CD4-positive, alpha-beta T cell treated with Interferon gamma for 1 hour (primary cell): ENCODE results near the gene SMG6.
A peak's percentile ranks its signal among the peaks of the same experiment; 100 is the strongest.
"Not testable (repeated sequence)": the region's sequence is repeated elsewhere in the genome, so short reads cannot be mapped to it uniquely, and the experiment has no call there.

Source experiments
- DNase-seq: peaks from one replicate; pipeline ENCODE4 v3.0.0-alpha.2; 2020

Gene SMG6

DNA sequence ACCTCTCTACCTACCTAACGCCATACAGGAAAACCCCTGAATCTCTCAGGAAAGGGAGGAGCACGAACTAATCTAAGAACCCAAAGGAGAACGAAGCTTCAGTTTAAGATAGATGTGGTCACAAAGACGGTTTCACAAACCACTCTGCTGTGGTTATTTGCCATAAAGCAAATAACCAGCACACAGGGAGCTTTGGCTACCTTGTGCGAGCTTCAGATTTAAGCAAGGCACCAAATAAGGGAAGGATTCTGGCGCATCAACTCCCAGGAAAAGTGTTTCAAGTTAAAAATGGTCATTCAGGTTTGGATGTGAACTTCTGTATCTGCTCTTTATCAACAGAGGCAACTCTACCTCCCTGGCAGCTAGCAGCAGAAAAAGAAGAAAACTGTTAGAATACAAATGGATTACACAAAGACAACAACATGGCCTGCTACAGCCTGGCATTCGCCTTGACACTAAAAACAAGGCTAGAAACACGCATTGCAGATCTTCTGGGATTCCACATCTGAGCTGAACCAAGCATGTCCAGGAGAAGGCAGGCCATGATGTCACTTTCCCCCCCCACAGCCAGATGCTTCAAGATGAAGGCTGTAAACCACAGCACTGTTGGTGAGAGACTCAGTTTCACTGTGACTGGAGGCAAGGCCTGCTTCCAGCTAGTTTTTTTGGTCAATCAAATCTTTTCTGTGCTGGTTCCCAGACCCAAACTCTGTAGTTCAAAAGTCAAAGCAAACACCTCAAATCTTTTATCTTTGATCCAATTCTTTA lies 43.6 kb downstream of the SMG6 start:
- peak; percentile 42 for DNase-seq

DNA sequence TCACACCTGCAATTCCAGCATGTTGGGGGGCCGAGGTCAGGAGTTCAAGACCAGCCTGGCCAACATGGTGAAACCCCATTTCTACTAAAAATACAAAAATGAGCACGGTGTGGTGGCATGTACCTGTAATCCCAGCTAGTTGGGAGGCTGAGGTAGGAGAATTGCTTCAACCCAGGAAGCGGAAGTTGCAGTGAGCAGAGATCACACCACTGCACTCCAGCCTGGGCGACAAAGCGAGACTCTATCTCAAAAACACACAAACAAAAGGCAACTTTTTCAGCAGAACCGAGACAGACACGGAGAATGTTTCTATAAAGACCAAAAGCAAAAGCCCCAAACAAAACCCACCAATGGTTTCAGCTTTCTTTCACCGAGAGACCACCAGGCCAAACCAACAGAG lies 44.8 kb downstream of the SMG6 start:
- not testable (repeated sequence) for DNase-seq

DNA sequence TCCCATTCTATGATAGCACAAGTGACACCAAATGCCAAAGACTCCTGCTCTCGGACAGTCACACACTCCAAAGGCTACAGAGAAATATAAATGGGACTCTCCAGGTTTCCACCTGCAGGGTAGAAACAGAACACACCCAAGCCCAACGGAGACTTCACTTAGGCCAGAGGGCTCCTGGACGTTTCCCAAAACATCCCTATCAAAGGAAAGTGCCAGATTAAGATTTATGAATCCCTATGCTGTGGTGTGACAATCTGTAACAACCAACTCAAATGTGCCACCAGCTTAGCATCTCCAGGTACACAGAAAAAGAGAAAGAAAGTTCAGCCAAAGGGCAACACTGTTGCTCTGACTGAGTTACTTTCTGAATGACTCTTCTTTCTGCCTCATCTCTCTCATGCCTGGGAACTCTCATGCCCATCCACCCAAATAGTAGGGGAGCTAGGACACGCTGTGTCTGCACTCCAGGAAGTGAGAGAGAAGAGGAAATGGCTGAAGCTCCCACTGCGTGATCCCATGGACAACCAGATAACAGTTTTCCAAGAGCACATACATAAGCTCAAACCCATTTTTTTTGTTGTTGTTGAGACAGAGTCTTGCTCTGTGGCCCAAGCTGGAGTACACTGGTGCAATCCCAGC lies 49.7 kb downstream of the SMG6 start:
- no peak for DNase-seq

DNA sequence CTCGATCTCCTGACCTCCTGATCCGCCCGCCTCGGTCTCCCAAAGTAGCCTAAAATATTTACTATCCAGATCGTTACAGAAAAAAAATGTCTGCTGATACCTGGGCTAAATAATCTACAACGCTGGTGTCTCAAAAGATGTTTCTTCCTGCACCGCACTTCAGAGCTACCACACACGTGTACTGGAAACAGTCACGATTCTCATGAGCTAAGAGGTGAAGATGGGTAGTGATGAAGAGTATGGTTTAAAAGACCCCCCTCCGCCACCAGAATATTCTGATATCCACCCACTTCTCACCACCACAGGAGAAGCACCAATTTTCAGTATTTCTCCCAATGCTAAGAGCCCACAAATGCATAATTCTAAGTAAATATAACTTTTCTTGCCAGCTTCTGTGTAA lies 50.2 kb downstream of the SMG6 start:
- DNase-seq = no peak

DNA sequence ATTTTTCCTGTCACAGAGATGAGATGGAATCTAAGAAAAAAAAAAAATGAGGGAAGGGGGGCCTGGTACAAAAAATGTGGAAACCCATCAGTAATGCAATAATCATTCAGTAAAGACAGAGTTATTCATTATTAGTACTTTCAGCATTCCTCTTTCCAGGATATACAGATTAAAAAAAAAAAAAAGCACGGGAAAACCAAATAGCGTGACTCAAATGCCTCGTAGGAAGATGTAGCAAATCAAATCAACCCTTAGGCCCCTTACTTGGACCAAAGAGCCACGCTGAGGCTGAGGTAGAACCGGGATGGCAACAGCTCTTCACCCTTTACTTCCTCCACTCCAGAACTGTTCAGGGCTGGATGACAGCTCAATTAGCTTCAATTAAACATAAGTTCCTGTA lies 52.5 kb downstream of the SMG6 start:
- DNase-seq = no peak

DNA sequence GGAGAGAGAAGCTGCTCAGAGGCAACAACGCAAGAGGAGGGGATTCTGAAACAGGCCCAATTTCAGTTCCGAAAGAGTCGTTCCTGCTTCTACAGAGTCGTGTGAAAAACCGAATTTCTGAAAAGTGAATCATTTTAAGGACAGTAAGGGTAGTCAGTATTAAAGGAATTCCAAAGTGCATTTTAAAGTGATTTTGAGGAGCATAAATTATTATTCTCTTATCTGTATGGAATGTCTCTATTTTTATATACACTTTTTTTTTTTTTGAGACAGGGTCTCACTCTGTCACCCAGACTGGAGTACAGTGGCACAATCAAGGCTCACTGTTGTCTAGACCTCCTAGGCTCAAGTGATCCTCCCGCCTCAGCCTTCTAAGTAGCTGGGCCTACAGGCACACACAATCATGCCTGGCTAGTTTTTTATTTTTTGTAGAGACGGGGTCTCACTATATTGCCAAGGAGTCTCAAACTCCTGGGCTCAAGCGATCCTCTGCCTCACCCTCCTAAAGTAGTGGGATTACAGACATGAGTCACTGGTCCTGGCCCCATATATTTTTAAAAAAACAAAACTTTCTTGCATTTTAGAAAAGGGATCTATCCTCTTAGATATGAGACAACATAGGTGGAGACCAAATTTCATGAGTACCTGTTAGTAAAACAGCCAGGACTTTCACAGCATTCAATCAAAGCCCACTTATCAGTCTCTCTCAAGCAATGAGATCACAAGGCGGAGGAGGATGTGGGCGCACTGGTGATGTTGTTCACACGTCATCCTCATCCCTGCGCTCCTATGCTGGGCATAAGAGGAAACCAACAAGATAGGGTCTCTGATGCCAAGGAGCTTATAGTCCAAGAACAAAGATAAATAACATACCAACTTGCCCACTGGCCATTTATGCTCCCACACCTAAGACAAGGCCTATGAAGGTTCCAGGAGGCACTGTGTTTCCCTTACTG lies 53.2 kb downstream of the SMG6 start:
- peak; percentile 61 for DNase-seq

DNA sequence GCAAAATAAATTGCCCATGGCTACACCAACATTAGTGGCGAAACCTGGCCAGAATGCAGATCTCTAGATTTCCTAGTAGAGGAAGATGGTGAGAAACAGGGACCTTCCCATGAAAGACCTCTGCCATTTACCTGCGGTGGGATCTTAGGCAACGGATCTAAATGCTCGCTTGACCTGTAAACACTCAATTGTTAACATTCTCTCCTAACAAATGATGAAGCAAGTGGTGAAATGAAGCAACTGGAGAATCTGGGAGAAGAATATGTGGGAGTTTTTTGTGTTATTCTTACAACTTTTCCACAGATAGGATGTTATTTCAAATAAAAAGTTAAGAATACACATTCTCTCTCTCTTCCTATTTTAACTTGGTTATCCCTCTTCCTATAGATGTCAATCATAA lies 56.6 kb downstream of the SMG6 start:
- DNase-seq = no peak

DNA sequence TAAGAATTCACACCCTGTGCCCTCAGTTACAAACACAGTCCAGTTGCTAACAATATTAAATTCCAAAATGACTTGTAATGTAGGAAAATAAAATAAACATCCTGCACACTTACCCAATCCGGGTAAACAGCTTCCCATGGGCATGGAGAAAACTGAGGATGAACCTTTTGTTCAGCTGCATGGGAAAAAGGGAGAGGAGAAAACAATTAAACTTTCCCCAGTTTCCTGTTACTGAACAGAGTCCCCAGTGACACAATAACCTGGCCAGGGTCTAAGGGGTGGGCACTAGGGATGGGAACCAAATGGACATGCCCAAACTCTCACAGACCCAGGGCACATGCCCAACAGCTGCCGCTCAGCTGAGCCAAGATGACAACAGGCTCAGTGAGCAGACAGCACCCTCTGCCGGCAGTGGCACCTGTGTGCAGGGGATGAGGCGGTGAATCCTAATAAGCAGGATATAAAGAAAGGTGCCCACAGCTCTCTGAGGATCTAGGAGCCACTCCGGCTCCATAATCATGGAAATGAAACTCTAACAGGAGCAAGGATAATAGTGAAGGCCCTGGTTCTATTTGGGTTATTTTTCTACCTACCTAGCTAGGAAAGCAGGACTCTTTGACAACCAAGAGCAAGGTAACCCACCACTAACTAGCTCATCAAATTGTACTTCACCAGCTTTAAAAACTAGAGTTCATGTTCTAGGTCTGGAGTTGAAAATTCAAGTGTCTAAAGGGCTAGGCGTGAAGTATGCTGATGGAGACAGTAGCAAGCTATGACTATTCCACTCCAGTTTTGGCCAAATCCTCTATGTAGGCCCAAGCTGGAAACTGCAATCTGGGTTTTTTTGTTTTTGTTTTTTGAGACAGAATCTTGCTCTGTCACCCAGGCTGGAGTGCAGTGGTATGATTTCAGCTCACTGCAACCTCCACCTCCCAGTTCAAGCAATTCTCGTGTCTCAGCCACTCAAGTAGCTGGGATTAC lies 58.8 kb downstream of the SMG6 start:
- peak; percentile 80 for DNase-seq

DNA sequence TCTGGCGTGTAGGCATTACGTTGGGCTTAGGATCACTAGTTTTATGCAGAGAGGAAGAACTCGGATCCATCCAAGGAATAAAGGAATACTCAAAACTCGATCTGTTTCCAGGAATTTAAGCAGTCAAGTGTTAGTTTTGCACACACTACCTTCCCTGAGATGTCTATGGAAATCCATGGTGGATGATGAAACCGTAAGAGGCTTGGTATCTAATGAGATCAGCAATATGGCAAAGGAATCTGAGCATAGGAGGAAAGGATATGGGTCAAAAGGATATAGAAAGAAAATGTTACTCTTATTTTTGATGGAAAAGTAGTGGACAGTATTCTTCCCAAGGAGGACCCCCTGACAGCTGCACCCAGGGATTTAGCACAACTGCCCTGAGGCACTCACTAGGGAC lies 59.6 kb downstream of the SMG6 start:
- DNase-seq = no peak

DNA sequence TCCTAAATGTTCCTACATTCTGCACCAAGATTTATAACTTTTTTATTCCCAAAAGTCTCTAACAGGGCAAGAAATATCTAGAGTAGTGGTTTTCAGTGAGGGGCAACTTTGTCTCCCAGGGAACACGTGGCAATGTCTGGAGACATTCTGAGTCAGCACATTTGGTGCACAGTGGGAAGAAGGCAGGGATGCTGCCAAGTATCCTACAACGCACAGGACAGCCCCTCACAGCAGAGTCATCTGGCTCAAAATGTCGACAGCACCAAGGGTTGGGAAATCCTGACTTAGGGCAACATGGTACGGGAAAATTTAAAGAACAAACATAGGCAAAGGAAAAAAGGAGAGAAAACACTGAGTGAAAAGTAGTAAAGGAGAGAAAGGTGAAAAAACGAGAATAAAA lies 61.8 kb downstream of the SMG6 start:
- DNase-seq = no peak

DNA sequence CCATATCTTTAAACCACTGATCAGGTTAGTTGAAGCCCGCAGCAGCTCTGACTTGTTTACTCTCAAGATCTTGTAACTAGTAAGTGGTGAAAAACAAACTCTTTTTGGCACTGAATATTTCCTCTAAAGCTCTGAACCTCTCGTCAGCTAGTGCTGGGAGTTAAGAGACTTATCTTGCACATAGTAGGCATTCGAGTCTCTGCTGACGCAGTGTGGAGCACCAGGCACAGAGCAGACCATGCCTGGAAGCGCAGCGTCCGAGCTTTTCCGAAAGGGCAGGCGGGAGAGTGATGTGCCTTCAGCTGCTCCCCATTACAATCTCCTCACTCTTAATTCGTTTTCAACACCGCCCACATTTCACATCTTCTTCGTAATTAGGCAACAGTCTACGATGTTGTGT lies 63.0 kb downstream of the SMG6 start:
- DNase-seq = no peak

DNA sequence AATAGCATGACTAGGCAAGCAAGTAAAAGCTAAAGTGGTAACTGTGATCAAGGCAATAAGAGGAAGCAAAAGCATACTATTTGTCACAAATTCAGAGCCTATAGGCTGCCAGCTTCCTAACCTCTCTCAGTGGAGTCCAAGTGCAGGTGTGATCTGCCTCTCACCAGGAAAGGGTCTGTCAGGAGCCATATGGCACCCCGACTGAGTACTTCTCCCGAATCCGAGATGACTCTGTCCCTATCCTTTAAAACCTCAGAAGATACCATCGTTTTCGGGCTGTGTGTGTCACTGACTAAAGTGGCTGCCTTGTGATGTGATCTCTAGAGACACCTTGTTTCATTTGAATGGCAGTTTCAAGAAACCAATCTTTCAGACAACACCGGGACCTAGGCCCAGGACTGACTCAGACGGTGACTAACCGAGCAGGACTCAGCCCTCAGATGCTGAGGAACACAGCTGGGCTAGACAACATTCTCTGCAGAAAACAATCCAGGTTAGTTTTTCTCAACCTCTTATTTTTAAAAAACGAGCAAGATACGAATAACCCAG lies 63.6 kb downstream of the SMG6 start:
- DNase-seq = no peak

DNA sequence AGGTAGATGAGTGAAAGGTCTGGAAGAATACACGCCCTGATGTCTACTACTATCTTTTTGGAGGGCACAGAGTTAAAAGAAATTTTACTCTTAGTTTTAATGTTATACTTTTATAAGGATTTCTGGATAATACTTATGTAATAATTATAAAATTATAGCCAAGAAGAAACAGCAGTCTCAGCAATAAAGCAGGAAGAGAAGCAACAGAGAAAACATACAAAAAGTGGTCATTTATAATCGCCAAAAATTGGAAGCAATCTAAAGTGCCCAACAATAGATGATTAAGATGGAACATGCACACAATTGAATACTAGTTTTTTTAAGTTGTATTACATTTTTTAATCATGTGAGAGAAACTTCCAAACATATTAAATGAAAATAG lies 64.4 kb downstream of the SMG6 start:
- no peak for DNase-seq

DNA sequence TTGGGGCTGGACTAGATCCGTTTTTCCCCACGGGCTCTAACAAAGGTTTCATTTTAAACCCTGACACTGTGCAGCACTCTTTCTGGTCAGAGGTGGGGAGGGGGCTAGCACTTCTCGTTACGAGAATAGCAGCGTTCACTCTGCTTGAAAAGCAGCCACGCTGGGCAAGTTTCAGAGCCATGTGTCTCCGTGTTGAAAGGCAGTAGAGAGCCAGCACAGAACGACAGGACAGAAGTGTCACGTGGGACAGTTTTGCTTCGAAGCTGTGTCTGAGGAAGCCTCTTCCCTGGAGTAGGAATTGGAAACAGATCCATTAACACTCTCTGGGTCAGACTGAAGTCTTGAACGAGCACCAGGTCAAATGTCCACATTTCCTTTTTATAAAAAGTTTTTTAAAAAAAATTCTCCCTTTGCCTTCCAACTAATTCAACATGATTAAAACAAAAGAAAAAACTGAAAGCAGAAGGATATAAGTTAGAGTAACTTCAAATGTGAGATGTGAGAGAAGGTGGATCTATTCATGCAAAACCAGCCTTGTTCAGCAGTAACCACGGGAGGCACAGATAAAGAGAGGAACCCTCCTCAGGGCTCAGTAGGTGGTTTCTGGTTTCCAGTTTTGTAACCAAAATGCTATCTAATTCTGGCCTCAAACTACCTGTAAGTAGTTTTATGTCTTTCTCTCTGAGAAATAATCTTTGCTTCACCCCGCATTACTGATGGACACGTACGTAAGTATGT lies 65.0 kb downstream of the SMG6 start:
- no peak for DNase-seq

DNA sequence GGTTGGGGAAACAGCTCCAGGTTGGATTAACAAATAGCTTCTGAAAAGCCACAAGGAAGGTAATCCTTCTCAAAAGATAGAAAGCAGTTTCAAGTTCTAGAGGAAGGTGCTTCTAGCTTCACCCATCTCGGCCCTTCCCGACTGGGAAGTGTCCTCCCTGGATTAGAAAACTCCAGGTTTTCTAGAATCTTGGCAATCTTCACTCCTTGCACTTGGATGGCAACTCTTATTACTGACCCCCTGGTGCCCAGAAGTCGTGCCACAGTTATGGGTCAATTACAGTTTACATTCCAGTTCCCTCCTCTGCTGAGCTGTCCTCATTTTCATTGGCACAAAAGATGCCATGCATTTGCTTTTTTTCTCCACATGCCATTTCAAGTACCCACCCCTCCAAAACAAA lies 65.6 kb downstream of the SMG6 start:
- DNase-seq = no peak

DNA sequence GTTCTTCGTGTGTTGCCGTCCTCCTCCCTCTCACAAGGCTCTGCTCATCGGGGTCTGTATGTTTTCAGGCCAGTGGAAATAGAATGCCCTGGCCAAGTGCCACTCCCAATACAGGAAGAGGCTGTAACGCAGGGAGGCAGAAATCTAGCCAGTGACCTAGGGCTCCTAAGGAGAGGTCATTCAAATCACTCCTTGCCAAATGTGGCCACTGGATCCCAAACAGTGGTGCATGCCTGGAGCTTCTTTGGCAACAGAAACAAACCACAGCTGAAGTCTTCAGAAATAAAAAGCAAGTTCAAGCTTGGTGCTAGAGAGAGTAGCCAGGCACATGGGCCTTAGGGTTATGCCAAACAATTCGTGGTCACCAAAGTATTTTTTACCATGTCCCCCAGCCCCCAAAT lies 66.1 kb downstream of the SMG6 start:
- no peak for DNase-seq

DNA sequence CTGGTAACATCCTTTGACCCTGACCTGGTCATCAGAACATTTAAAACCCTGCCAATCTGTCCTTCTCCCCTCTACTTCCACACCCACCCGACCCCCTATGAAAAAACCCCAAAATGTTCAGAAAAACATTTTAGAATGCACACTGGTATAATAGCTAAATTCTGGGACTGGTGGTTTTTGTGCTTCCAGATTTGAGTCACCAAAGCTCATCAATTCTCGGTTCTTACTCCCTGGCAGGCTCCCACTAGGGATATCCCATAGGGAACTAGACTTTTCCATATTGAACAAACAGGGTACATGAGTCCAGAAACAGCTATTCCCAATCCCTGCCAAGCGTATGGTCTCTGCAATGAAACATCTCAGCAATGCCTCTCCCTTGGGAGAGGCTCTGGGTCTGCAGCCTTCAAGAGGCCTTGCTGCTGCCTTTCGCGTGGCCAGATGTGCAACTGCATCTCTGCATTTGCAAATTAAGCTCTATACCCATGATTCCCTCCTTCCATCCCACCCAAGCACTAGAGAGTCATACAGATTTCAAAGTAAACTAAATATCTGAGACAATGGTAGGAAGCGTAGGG lies 67.7 kb downstream of the SMG6 start:
- DNase-seq = no peak

DNA sequence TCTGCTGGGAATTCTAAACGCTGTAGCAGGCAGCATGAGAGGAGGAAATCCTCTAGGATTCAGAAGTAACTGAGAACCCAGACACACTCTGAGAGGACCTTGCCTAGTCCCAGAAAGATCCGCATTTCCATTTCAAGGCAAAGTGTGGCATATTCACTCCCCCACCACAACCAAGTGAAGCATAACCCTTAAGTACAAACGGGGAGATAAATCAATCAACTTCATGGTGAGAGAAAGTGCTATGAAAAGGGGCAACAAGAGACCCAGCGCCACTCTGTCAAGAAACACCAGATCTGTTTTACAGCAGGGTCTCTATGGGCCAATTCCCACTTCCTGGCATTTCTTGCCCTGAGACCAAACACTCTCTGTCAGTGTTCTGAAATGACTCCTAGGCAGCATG lies 68.3 kb downstream of the SMG6 start:
- DNase-seq = no peak

DNA sequence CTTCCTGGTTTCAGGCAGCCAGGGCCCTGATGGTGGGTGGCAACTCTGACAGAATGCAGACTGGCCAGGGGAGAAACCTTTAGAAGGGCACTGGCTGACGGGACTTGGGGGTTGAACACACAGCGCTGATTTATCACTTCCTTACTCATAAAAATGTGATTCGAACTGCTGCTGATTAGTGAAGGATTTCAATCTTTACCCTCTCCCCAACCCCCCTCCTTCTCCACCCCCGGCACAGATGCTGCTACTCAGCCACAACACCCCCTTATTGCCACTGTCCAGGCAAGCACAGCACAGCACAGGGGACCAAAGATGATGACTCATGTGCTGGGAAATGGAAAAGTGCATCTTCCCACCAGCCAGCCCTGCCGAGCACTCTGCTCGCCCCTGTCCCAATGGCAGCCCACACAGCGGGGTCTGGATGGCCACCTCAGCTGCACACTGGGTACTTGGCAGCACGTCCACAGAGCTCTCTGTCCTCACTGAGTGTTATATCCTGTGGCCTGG lies 70.1 kb downstream of the SMG6 start:
- no peak for DNase-seq

DNA sequence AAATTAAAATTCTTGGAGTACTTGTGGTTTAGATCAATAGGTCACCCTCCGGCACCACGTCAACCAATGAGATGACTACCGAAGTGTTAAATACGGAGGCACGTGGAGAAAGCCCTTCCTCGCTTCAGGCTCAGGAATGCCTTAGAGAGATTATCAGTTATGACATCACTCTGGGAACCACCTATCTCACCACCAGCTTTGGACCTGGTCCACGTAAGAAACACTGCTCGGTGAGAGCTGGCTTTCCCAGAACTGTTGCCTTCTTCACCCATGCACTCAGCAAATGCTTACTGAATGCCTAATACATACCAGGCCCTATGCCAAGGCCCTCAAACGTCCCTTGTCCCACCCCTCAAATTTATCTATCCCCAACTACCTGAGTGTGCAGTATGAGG lies 71.3 kb downstream of the SMG6 start:
- no peak for DNase-seq

DNA sequence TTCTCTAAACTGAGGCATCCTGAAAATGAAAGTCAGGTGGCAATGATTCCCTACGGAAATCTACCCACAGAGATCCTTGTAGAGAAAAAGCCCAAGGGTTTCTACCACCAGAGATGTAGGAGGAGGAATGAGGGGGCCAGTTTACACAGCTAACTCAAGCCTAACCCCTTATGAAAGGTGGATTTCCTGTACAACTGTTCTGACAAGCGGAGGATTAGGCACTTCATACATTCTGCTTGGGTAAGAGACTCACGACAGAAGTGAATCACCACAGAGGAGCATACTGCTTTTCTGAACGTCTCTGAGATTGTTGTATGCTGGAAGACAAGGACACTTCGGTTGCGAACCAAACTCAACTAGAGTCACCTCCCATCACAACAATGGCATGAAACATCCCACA lies 72.7 kb downstream of the SMG6 start:
- DNase-seq = no peak
